Dendritic cell treated with granulocyte-macrophage colony-stimulating factor and Interleukin-4, amounts not matched to agents 40 ng/mL and 50 ng/mL, for 4 days (primary cell): ENCODE data around the gene SORL1.

ENCODE experiments used
- H3K27ac Mint-ChIP-seq: one replicate; pipeline ENCODE4 v1.8.0; 2022; ENCODE audit warnings: mild to moderate bottlenecking, mixed read lengths
- H3K27me3 Mint-ChIP-seq: one replicate; pipeline ENCODE4 v1.8.0; 2022; ENCODE audit warnings: mild to moderate bottlenecking, mixed read lengths
- H3K36me3 Mint-ChIP-seq: one replicate; pipeline ENCODE4 v1.8.0; 2022; ENCODE audit warnings: low read depth, mixed read lengths
- H3K4me1 Mint-ChIP-seq: one replicate; pipeline ENCODE4 v1.8.0; 2022; ENCODE audit warnings: low read depth, mixed read lengths
- H3K4me3 Mint-ChIP-seq: one replicate; pipeline ENCODE4 v1.8.0; 2022; ENCODE audit warnings: mild to moderate bottlenecking, moderate library complexity, mixed read lengths
- H3K9me3 Mint-ChIP-seq: one replicate; pipeline ENCODE4 v1.8.0; 2022; ENCODE audit warnings: mixed read lengths
- intact Hi-C: fragments of 100-400 bp; cut with micrococcal nuclease; formaldehyde crosslinking; loops from one replicate; pipeline ENCODE4 v1.15.0; 2022

Gene SORL1

DNA sequence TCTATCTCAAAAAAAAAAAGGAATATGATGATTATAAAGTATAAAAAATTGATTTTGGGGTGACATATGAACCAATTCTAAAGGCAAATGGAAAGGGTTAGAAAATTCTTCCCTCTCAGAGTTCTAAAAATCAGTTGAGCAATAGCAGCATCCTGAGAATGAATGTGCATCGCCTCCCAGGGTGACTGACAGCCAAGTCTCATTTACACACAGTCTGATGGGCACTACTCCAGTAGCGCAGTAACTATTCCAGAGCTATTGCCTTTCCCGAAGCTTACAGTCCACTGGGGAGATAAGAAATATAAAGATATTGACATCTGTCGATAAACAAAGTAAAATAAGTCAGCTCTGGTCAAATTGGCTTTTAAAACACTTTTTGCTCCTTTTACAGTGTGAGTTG, 32.3 kb upstream of the SORL1 start:
- Mint-ChIP-seq H3K27me3 (no peaks in the 10 kb centered on the region), H3K9me3 (peaks cover under 1% of the 10 kb centered on the region), H3K27ac (no peak overlapping the region), H3K4me3 (no peak overlapping the region), H3K36me3 (no peaks in the 10 kb centered on the region), H3K4me1 (peaks cover 72% of the 10 kb centered on the region)
- intact Hi-C loops = loop anchor here (5.0 kb wide), 4 partner anchors 32 to 1642 kb away; partner anchors contain the start of genes HSPA8, SORL1 and SORL1-AS1

- no peaks in the 10 kb centered on the region for H3K27me3 Mint-ChIP-seq
- H3K9me3 Mint-ChIP-seq = peaks cover 6% of the 10 kb centered on the region
- intact Hi-C loops = loop anchor here (5.0 kb wide), 1 partner anchor 93 kb away; no protein-coding TSS in a partner anchor
- no peak overlapping the region for H3K27ac Mint-ChIP-seq
- H3K36me3 Mint-ChIP-seq = no peaks in the 10 kb centered on the region
- H3K4me3 Mint-ChIP-seq = no peak overlapping the region
- H3K4me1 Mint-ChIP-seq = peaks cover 70% of the 10 kb centered on the region
These were observed 31.7 kb upstream of the SORL1 start for GRCh38 chr11:121420398-121420797.

DNA sequence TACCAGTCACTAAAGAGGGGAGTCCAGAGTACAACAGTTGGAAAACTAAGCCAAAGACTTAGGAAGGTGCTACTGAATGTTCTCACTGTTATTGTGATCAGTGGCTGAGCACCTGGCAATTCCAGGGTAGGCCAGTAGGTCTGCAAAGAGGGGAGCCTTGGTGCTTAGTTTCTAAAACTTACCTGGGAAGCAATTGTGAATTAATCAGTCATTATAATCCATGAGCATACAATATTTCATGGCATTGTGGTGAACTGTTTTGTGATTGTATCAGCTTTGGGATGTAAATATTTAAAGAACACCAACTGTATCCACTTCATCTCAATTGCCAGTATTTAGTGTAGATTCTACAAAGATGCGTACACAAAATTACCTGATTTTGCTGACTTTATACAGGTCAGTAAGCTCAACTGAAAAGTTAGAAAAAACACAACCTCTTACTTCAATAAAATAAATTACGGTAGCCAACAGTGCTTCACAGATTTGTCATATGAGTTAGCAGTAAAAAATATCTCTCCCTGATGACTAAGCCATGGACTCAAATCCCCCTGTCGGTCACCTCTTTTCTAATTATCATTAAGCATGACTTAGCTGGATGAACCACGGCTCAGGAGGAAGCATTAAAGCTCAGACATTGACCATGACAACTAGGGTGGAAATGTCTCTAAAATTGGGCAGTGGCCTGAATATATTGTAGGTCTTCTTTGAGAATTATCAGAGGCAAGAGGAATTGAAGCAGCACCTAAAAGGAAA, 30.8 kb upstream of the SORL1 start:
- peaks cover 9% of the 10 kb centered on the region for H3K9me3 Mint-ChIP-seq
- no peaks in the 10 kb centered on the region for H3K27me3 Mint-ChIP-seq
- intact Hi-C loops = loop anchor here (5.0 kb wide), 1 partner anchor 94 kb away; no protein-coding TSS in a partner anchor
- no peak overlapping the region for H3K4me3 Mint-ChIP-seq
- H3K27ac Mint-ChIP-seq = no peak overlapping the region
- H3K36me3 Mint-ChIP-seq = no peaks in the 10 kb centered on the region
- H3K4me1 Mint-ChIP-seq = peaks cover 69% of the 10 kb centered on the region

DNA sequence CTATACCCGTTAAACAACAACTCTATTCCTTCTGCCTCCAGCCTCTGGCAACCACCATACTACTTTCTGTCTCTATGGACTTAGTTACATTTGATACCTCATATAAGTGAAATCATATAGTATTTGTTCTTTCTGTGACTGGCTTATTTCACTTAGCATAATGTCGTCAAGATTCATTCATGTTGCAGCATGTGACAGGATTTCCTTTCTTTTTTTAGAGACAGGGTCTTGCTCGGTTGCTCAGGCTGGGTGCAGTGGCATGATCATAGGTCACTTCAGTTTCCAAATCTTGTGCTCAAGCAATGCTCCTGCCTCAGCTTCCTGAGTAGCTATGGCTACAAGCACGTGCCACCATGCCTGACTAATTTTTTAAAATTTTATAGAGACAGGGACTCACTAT, 29.4 kb upstream of the SORL1 start:
- Mint-ChIP-seq H3K4me3 (no peak overlapping the region), H3K9me3 (peaks cover 9% of the 10 kb centered on the region), H3K36me3 (no peaks in the 10 kb centered on the region), H3K27me3 (peaks cover 5% of the 10 kb centered on the region), H3K27ac (no peak overlapping the region), H3K4me1 (peaks cover 63% of the 10 kb centered on the region)
- intact Hi-C loops = loop anchor here (5.0 kb wide), 1 partner anchor 95 kb away; no protein-coding TSS in a partner anchor

DNA sequence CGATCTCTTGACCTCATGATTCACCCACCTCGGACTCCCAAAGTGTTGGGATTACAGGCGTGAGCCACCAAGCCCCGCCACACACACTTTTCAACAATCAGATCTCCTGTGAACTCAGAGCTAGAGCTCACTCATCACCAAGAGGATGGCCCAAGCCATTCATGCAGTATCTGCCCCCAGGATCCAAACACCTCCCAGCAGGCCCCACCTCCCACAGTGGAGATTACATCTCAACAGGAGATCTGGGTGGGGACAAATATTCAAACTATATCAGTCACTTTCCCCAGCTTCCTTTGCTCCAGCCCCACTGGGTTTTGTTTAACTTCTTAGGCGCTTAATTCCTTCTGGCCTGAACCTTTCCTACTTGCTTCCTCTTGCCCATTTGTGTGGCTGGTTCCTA, 26.3 kb upstream of the SORL1 start:
- Mint-ChIP-seq H3K4me3 (no peak overlapping the region), H3K4me1 (peaks cover 76% of the 10 kb centered on the region), H3K9me3 (peaks cover 9% of the 10 kb centered on the region), H3K27ac (no peak overlapping the region), H3K27me3 (peaks cover 5% of the 10 kb centered on the region), H3K36me3 (no peaks in the 10 kb centered on the region)
- intact Hi-C loops = no loop called here

- Mint-ChIP-seq H3K4me1 (peaks cover 69% of the 10 kb centered on the region), H3K4me3 (peak overlapping the region; percentile 63), H3K27me3 (peaks cover 5% of the 10 kb centered on the region), H3K9me3 (peaks cover 9% of the 10 kb centered on the region), H3K27ac (peak overlapping the region; percentile 58), H3K36me3 (no peaks in the 10 kb centered on the region)
- intact Hi-C loops = no loop called here
These were observed 25.4 kb upstream of the SORL1 start for GRCh38 chr11:121426476-121427399.

DNA sequence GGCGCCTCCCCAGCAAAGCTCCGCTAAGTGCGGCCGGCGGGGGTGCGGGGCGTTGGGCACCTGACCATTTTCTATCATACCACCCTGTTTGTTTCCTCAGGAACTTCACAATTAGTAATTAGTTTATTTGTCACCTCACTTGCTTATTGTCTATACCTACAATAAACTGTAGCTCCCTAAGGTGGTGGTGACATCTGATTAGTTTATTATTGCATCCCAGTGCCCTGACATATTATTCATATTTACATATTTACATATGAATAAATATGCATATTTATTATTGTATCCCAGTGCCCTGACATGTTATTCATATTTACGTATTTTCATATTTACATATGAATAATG, 24.7 kb upstream of the SORL1 start:
- Mint-ChIP-seq H3K9me3 (peaks cover 9% of the 10 kb centered on the region), H3K27ac (peak overlapping the region; percentile 58), H3K36me3 (no peaks in the 10 kb centered on the region), H3K4me1 (peaks cover 66% of the 10 kb centered on the region), H3K27me3 (peaks cover 5% of the 10 kb centered on the region), H3K4me3 (no peak overlapping the region)
- intact Hi-C loops = no loop called here

- H3K4me1 Mint-ChIP-seq = peaks cover 53% of the 10 kb centered on the region
- no peaks in the 10 kb centered on the region for H3K36me3 Mint-ChIP-seq
- intact Hi-C loops = no loop called here
- no peak overlapping the region for H3K27ac Mint-ChIP-seq
- peaks cover 5% of the 10 kb centered on the region for H3K27me3 Mint-ChIP-seq
- H3K4me3 Mint-ChIP-seq = peak overlapping the region; percentile 26
- peaks cover 9% of the 10 kb centered on the region for H3K9me3 Mint-ChIP-seq
These were observed 22.6 kb upstream of the SORL1 start for GRCh38 chr11:121429556-121429955.

GRCh38 chr11:121431820-121432526, 20.1 kb upstream of the SORL1 start:
- intact Hi-C loops = no loop called here
- Mint-ChIP-seq H3K9me3 (no peaks in the 10 kb centered on the region), H3K4me3 (no peak overlapping the region), H3K27me3 (peaks cover 1% of the 10 kb centered on the region), H3K36me3 (no peaks in the 10 kb centered on the region), H3K4me1 (peaks cover 61% of the 10 kb centered on the region), H3K27ac (no peak overlapping the region)

DNA sequence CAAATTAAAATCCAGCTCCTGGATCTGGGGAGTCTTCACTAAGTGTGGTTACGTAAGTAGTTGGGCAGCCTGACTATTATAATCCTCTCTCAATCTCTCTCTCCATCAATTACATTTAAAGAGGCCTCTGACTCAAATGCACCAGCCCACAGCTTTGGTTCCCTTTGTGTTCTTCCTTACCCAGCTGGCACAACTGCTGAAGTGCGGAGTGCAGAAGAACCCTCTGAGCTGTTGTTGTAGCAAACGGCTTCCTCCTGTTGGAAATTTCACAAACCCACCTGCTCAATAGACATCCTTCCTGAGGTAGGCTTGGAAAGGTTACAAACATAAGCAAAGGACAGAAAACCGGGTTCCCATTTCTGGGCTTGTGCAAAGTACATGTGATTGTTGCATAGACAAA, 17.0 kb upstream of the SORL1 start:
- Mint-ChIP-seq H3K27me3 (no peaks in the 10 kb centered on the region), H3K27ac (no peak overlapping the region), H3K9me3 (no peaks in the 10 kb centered on the region), H3K4me1 (peaks cover 41% of the 10 kb centered on the region), H3K4me3 (no peak overlapping the region), H3K36me3 (no peaks in the 10 kb centered on the region)
- intact Hi-C loops = no loop called here

GRCh38 chr11:121435551-121436511, 16.3 kb upstream of the SORL1 start:
- no peaks in the 10 kb centered on the region for H3K36me3 Mint-ChIP-seq
- H3K4me3 Mint-ChIP-seq = no peak overlapping the region
- peaks cover 34% of the 10 kb centered on the region for H3K4me1 Mint-ChIP-seq
- intact Hi-C loops = no loop called here
- H3K9me3 Mint-ChIP-seq = no peaks in the 10 kb centered on the region
- no peaks in the 10 kb centered on the region for H3K27me3 Mint-ChIP-seq
- no peak overlapping the region for H3K27ac Mint-ChIP-seq

DNA sequence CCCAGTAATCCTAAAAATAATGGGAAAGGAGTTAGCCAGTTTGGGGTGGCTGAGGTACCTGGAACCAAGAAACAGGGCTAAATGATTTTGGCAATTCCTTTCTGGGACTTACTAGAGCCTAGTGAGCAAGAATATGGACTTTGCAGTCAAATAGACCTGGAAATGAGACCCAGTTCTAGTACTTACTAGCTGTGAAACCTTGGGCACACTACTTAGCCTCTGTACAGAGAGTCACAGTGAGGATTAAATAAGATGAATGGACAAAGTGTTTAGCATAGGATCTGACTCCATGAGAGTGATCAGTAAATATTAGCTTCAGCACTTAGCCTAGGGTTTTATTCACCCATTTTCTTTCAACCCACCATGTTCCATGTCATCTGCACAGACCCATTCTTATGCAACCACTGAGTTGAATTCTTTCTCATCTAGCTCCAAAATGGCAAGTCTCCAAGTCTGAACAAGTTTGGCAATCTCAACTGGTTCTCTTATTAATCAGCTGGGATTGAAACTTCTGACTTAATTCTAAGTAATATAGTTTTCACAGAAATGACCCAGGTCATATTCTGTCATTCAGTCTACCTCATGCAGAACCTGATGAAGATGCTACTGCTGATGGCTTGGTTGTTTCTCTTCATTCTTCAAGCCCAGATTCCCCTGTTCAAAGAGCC, 15.0 kb upstream of the SORL1 start:
- intact Hi-C loops = no loop called here
- H3K9me3 Mint-ChIP-seq = no peaks in the 10 kb centered on the region
- no peak overlapping the region for H3K4me3 Mint-ChIP-seq
- H3K27me3 Mint-ChIP-seq = no peaks in the 10 kb centered on the region
- no peak overlapping the region for H3K27ac Mint-ChIP-seq
- peaks cover 30% of the 10 kb centered on the region for H3K4me1 Mint-ChIP-seq
- H3K36me3 Mint-ChIP-seq = no peaks in the 10 kb centered on the region
